ENCODE measurements around the gene PALLD.

DNA sequence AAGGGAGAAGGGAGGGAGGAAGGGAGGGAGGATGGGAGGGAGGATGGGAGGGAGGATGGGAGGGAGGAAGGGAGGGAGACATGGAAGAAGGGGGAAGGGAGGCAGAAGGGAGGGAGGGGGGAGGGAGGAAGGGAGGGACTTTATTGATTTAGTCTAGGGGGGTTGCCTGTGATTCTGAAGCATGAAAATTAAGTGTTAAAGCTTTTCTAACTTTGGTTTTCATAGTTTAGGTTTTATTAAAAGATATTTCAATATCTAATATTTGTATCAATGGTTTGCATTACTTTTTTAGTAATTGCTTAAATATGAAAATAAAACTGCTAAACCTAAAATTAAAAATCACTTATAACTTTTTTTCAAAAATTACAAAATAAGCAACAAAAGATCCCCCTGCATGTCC, 2.4 kb downstream of the PALLD start:
- TF ChIP-seq CTCF (conservative IDR thresholded peaks at IDR 0.05; ENCODE audit: low read depth, low read length): no peak
- TF ChIP-seq EZH2 (IDR thresholded peaks at IDR 0.05; ENCODE audit: low read length, unreplicated experiment): no peak
